ENCODE results near the gene CKLF.

The CKLF gene

GRCh38 chr16:66552286-66553177 is at the start of gene CKLF:
CKLF (plus strand) TSS chr16:66552576; CDS start chr16:66552716, 140 bp downstream.
- TF ChIP-seq GATA3 (IDR thresholded peaks at IDR 0.05; ENCODE audit: low read depth, low read length) (no peak), GATA2 (IDR thresholded peaks at IDR 0.05; ENCODE audit: low read depth, low read length) (no peak; the same call in none of the 2 replicates)

GRCh38 chr16:66503030-66503429 is 49.3 kb upstream of the CKLF start:
- TF ChIP-seq GATA2 (IDR thresholded peaks at IDR 0.05; ENCODE audit: low read depth, low read length) (no peak), GATA3 (IDR thresholded peaks at IDR 0.05; ENCODE audit: low read depth, low read length) (no peak)

- TF ChIP-seq GATA3 (IDR thresholded peaks at IDR 0.05; ENCODE audit: low read depth, low read length) (no peak), GATA2 (IDR thresholded peaks at IDR 0.05; ENCODE audit: low read depth, low read length) (no peak)
Observed at GRCh38 chr16:66503612-66504011, 48.8 kb upstream of the CKLF start.

GRCh38 chr16:66507731-66508239 is 44.6 kb upstream of the CKLF start:
- no peak for TF ChIP-seq GATA3 (IDR thresholded peaks at IDR 0.05; ENCODE audit: low read depth, low read length)
- TF ChIP-seq GATA2 (IDR thresholded peaks at IDR 0.05; ENCODE audit: low read depth, low read length), result no peak

GRCh38 chr16:66508248-66508913 is 44.0 kb upstream of the CKLF start:
- TF ChIP-seq GATA2 (IDR thresholded peaks at IDR 0.05; ENCODE audit: low read depth, low read length) (no peak), GATA3 (IDR thresholded peaks at IDR 0.05; ENCODE audit: low read depth, low read length) (no peak)

- no peak for TF ChIP-seq GATA2 (IDR thresholded peaks at IDR 0.05; ENCODE audit: low read depth, low read length)
- TF ChIP-seq GATA3 (IDR thresholded peaks at IDR 0.05; ENCODE audit: low read depth, low read length), result no peak
Observed at GRCh38 chr16:66508914-66509496, 43.4 kb upstream of the CKLF start.

GRCh38 chr16:66509576-66509975 is 42.8 kb upstream of the CKLF start:
- no peak for TF ChIP-seq GATA3 (IDR thresholded peaks at IDR 0.05; ENCODE audit: low read depth, low read length)
- no peak for TF ChIP-seq GATA2 (IDR thresholded peaks at IDR 0.05; ENCODE audit: low read depth, low read length)

GRCh38 chr16:66510298-66510697 is 42.1 kb upstream of the CKLF start:
- TF ChIP-seq GATA2 (IDR thresholded peaks at IDR 0.05; ENCODE audit: low read depth, low read length) (no peak), GATA3 (IDR thresholded peaks at IDR 0.05; ENCODE audit: low read depth, low read length) (no peak)

GRCh38 chr16:66510711-66511601 is 41.4 kb upstream of the CKLF start:
- no peak for TF ChIP-seq GATA2 (IDR thresholded peaks at IDR 0.05; ENCODE audit: low read depth, low read length)
- TF ChIP-seq GATA3 (IDR thresholded peaks at IDR 0.05; ENCODE audit: low read depth, low read length), result no peak

- no peak for TF ChIP-seq GATA2 (IDR thresholded peaks at IDR 0.05; ENCODE audit: low read depth, low read length)
- no peak for TF ChIP-seq GATA3 (IDR thresholded peaks at IDR 0.05; ENCODE audit: low read depth, low read length)
Observed at GRCh38 chr16:66511602-66512271, 40.6 kb upstream of the CKLF start.

GRCh38 chr16:66512272-66513110 is 39.9 kb upstream of the CKLF start:
- TF ChIP-seq GATA2 (IDR thresholded peaks at IDR 0.05; ENCODE audit: low read depth, low read length) (no peak), GATA3 (IDR thresholded peaks at IDR 0.05; ENCODE audit: low read depth, low read length) (no peak)

GRCh38 chr16:66513111-66513723 is 39.2 kb upstream of the CKLF start:
- no peak for TF ChIP-seq GATA2 (IDR thresholded peaks at IDR 0.05; ENCODE audit: low read depth, low read length)
- no peak for TF ChIP-seq GATA3 (IDR thresholded peaks at IDR 0.05; ENCODE audit: low read depth, low read length)
